ENCODE data around the gene ARHGEF16.

ARHGEF16 gene

DNA sequence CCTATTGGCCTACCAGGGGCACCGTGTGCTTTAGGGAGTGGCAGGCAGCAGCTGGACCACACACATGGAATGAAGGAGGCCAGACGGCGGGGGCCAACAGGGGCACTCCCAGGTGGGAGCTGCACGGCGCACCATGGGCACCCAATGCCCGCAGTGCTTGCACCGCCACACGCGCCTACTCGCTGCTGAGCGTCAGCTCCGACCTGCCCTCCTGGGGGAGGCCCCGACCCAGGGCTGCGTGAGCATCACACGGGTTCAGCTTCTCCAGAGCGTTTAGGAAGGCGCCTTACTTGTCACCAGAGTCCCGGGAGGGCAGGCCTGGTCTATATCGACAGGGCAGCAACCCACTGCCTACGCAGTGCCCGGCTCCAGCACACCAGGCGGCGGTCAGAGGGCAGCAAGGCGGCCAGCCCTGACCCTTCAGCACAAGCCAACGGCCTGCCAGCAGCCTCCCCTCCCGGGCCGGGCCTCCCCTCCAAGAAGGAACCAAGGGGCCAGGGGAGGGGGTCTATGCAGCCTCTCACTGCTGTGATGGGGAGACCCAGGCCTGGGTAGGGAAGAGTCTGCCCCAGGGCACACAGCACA is 64.9 kb downstream of the ARHGEF16 start:
- DNase-seq (ENCODE audit: low spot score): no peak

DNA sequence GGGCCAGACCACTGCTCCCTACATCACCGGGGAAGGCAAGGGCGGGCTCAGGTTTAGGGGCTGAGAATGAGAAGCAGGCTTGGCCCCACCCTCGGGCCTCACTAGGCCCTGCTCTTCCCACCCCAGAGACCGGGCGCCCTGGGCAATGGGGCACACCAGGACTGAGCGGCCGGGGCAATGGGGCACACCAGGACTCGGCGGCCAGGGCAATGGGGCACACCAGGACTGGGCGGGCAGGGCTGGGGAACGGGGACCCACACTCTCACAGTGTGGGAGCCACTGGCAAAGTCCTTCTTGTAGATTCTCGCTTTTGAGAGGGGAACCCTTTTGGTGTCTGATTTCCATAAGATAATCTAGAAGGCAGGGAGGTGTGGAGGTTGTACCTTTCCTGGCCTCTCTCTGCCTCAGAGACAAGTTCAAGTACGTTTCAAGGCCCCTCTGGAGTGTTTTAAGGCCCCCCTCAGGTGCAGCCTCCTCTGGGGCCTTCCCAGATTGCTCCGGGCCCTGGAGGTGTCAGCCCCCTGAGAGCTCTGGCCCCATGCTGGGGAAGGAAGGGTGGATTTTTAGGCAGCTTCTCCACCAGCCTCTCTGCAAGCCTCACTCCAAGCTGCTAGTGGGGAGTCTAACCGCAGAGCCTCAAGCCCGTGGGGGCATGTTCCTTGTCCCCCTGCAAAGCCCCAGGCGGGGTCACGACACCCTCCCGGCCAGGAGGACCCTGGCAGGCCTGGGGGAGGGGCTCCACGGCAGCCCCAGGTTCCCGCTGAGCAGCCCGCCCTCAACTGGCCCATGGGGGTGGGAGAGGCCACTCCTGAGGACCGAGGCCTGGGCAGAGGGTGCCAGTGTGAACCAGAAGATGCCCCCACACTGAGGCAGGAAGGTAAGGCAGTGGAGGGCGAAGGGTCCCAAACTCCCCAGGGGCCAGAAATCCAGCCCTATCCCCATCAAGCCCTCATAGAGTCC is 66.2 kb downstream of the ARHGEF16 start:
- no peak for DNase-seq (ENCODE audit: low spot score)

DNA sequence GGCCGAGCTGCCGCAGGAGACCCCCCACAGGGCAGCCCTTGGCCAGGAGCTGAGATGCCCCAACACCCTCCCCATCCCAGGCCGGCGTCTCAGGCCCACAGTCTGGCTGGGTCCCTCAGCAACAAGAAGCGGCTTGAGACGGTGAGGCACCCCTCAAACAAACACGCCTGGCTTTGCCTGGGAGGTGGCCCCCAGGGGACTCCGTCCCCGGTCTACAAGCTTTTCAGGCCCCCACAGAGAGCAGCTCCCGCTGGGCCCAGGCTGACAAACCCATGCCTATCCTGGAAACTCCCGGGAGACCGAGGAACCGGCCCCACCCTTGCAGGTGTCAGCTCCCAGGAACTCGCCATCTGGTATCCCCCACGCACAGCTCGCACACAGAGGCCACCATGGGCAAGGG is 67.0 kb downstream of the ARHGEF16 start:
- no peak for DNase-seq (ENCODE audit: low spot score)

DNA sequence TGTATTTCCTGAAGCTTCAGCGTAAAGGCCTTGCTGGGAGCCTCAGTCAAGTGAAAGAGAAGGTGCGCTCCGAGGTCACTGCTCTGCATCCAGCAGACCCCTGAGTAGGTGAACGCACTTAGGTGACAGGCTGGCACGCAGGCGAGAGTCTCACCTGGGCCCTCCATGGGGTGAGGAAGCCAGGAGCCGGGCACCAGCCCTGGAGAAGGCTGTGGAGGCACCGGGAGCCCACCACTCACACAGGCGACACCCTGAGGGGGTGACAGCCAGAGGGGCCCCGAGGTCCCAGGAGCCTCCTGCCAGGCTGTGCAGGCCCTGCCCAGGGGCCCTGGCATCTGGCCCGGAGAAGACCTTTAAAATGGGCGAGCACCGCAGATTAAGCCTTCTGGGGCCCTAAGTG is 67.6 kb downstream of the ARHGEF16 start:
- DNase-seq (ENCODE audit: low spot score): no peak

DNA sequence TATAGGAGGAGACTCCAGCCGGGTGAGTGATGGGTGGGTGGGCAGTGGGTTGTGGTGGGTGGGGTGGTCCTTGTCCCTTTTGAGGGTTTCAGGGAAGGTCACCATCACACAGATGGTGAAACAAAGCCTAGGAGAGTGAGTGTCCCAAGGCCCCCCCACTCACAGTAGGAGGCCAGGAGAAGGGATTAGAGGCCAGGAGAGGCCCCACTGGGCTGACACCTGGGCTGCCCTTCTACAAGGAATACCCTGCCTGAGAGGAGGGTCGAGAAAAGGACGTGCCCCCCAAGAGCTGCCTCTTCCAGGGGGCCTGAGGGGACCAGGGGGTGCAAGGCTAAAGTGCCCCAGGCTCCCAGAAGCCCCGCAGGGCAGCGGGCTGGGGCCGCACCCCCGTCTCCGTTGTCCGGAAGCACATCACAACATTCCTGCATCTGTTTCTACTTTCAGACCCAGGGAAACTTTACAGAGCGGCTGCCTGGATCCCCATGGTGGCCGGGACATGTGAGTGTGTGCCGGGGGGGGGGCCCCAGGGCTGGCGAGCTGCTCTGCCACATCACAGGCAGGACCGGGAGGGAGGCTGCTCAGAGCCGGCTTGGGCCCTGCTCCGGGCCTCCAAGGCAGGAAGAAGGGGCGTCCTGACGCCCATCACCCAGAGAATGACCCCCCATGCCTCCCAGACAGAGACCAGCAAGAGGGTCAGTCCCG is 68.2 kb downstream of the ARHGEF16 start:
- no peak for DNase-seq (ENCODE audit: low spot score)

DNA sequence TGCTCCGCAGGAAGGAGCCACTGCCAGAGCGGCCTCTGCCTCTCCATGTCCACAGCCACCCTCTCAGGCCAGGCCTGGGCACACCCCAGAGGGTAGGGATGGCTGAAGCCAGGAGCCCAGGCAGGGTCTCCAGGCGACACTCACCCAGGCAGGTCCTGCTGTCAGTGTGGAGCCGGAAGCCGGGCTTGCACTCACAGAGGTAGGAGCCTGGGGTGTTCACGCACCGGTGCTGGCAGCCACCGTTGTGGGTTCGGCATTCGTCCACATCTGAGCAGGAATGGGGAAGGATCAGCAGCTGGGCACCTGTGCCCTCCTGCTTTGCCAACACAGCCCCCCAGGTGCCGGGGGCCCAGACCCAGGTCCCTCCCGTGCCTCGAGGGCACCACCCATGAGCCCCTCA is 69.5 kb downstream of the ARHGEF16 start:
- no peak for DNase-seq (ENCODE audit: low spot score)

DNA sequence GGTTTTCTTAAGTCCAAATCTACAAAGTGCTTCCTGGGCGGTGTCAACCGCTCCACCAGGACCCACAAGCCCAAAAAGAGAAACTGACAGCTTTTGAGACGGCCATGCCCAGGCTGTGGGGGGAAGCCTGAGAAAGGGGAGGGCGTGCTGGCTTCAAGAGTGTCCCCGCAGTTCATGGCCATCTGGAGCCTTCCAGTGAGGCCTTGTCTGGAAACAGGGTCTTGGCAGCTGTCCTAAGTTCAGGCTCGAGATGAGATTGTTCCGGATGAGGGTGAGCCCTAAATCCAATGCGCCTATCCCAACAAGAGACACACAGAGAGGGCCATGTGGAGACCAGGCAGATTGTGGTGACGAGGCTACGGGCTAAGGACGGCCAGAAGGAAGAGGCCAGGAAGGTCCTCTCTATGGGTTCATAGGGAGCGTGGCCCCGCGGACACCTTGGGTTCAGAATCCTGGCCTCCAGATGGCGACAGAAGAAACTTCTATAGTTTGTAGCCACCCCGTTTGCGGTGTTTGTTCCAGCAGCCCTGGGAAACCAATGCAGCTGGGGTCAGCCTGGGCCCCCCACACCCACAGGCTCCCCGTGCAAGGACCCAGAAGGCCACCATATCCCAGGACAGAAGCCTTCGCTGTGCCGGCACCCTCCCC is 70.2 kb downstream of the ARHGEF16 start:
- DNase-seq (ENCODE audit: low spot score): no peak

DNA sequence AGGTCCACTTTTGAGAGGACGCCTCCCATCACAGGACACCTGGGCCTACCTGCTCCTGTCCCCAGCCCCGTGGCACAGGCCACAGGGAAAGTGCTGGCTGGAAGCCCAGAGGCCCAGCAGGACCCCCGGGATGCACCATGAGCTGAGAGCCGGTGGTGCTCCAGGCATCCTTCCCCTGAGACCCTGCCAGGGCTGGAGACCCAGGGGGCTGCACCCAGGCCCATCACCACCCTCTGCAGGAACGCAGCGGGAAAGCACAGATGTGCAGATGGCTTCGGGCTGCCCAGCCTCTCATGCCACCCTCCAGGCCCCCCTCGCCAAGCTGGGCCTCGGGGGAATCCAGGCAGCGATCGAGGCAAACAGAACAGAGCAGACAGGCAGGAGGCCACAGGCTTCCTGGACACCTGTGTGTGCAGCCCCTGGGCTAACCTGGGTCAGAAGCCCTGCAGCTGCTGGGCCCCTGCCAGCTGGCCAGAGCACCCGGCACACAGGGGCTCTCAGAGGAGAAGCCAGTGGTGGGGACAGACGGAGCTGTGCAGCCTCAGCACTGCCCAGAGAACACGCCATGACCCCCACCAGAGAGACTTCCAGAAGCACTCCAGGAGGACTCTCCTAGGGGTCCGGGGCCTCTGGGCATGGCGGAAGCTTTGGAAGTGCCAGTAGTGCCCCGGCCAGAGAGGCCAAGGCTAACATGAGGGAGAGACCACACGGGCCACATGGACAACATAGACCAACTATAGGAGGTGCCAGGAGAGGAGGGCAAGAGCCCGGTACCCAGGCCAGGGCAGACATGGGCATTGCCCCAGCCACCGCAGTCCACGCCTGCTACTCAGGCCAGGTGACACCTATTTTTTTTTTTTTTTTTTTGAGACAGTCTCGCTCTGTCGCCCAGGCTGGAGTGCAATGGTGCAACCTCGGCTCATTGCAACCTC is 71.4 kb downstream of the ARHGEF16 start:
- DNase-seq (ENCODE audit: low spot score): no peak

DNA sequence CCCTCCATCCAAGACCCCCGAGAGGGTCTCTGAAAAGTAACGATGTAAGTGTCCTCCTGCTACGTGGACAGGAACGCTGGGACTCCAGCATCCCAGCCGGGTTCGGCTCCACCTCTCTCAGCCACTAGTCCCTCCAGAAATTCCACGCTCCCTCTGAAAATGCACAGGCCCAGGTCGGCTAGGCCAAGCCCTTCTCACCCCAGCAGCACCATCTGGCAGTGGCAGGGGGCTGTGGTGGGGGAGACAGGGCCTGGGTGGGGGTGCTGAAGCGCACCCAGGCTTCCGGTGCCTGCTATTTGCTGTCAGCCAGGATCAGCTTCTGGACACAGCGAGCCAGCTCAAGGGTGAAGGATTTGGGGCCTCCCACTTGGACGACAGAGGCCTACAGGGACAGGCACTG is 73.3 kb downstream of the ARHGEF16 start:
- no peak for DNase-seq (ENCODE audit: low spot score)

DNA sequence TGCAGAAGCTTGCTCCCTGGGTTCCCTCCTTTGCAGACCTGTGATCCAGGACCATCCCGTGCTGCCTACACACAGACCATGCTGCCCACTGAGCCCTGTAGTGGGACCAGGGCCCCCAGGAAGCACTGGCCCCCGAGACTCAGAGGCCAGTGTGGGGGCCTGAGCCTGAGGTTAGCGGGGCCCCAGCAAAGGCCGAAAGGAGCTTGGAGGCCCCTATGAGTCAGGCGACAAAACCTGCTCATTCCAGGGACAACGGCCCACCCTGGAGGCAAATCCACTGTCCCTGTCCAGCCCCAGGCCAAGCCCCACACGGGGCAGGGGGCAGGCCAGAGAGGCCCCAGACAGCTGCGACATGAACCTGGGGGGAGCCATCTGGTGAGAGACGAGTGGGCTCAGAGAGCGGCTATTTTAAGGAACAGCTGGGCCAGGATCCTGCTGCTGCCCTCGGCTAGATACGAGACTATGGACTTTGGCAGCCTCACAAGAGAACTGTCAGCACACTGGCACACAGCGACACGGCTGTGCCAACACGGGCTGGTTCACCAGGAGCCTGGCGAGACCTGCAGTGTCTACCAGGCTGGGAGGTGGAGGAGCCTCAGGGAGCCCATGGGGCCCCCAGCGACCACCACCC is 74.7 kb downstream of the ARHGEF16 start:
- no peak for DNase-seq (ENCODE audit: low spot score)

DNA sequence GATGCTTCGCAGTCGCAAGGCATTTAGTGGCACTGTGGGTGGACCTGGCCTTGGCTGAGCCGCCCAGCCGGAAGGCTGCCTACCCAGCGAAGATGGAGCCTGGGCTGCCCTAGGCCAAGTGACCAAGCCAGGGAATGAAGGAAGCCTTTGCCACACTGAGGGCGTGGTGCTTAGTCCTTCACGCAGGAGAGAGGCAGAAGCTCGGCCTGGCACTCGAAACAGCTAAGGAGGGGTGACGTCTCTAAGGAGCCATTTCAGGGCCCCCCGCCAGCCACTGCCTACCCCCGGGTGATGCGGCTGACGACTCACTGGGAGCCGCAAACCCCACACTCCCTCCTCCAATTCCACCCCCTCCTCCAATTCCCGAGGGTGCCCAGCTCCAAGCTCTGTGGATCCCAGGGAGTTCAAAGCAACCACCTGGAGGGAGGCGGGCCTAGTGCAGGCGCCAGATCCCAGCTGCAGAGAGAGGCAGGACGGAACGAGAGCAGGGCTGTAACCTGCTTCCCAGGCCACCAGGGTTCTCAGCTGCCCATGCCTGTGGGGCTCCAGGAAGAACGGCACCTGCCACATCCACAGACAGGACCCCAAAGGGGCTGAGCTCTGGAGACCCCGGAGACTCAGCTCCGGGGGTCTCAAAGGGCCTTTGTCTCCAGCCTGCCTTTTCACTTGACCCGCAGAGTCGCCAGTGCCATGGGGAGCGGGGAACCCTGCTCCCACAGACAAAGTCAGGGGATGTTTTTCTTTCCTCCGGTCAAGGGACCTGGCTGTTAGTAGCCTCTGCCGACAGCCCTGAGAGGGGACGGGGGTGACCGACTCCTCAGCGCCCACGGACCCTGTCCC is 75.8 kb downstream of the ARHGEF16 start:
- DNase-seq (ENCODE audit: low spot score): no peak
